ENCODE measurements around the gene ARMC7.

DNA sequence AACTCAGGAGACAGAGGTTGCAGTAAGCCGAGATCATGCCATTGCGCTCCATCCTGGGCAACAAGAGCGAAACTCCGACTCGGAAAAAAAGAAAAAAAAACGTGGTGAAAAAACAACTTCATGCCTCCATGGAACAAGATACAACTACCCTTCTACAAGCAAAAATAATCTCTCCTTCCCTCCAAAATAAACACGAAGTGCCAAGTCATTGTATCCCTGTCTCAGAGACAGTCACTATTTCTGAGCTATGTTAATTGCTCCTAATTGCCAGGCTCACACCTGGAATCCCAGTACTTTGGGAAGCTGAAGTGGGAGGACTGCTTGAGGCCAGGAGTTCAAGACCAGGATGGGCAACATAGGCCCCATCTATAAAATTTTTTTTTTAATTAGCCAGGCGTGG is 41.0 kb upstream of the ARMC7 start:
- no peak for TF ChIP-seq POLR2A (IDR thresholded peaks at IDR 0.05)
- TF ChIP-seq, protein P1, sequence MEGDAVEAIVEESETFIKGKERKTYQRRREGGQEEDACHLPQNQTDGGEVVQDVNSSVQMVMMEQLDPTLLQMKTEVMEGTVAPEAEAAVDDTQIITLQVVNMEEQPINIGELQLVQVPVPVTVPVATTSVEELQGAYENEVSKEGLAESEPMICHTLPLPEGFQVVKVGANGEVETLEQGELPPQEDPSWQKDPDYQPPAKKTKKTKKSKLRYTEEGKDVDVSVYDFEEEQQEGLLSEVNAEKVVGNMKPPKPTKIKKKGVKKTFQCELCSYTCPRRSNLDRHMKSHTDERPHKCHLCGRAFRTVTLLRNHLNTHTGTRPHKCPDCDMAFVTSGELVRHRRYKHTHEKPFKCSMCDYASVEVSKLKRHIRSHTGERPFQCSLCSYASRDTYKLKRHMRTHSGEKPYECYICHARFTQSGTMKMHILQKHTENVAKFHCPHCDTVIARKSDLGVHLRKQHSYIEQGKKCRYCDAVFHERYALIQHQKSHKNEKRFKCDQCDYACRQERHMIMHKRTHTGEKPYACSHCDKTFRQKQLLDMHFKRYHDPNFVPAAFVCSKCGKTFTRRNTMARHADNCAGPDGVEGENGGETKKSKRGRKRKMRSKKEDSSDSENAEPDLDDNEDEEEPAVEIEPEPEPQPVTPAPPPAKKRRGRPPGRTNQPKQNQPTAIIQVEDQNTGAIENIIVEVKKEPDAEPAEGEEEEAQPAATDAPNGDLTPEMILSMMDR (IDR thresholded peaks at IDR 0.05) = no peak
